Neural cell (in vitro differentiated cells): Measurements from ENCODE around the gene TMEM53.

Experiments used
- CTCF ChIP-seq: fragments of 450-650 bp; IDR thresholded peaks from 2 replicates; pipeline ENCODE4 v1.5.1; 2014; ENCODE audit warnings: antibody characterized with exemption, mild to moderate bottlenecking, moderate library complexity; ENCODE audit not compliant: poor library complexity, severe bottlenecking
- EZH2 ChIP-seq: fragments of 200-600, 300-800 bp; shearing (Covaris generic), sonication (generic); IDR thresholded peaks from 2 replicates; pipeline ENCODE4 v1.6.1; 2014; ENCODE audit warnings: antibody characterized with exemption, low read length, borderline replicate concordance, mild to moderate bottlenecking; ENCODE audit not compliant: insufficient read depth, poor library complexity, severe bottlenecking
- POLR2AphosphoS5 ChIP-seq: IDR thresholded peaks from 2 replicates; pipeline ENCODE4 v1.6.1; 2012

DNA sequence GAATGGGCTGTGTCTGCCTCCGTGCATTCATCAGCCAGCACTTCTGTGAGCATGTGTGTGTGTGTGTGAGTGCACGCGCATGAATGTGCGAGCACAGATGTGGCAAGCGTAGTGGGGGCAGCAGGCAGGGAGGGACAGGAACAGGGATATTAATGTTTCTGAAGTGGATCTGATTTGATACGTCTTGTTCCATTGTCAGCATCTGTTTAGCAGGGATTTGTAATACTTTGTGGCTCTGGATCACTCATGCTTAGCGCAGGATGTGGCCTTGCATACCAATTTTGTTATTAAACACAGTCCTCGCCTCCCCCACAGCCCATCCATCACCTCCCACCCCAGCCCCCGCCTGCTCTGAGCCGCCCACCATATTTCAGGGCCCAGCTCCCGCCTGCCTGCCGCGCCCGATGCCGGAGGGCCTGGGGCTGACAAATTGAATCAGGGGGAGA is 52.4 kb downstream of the TMEM53 start:
- TF ChIP-seq CTCF (no peak), POLR2AphosphoS5 (no peak), EZH2 (no peak)
